Measurements from ENCODE around the gene ADAM33.

GRCh38 chr20:3632311-3633004 is 49.4 kb downstream of the ADAM33 start:
- TF ChIP-seq CTCF (IDR thresholded peaks at IDR 0.05; ENCODE audit: control extremely low read depth in 1 of 3, insufficient read depth in 1 of 3, low read depth in 1 of 3, low read length in 3 of 3) = peak in 1 of 3 experiments; percentile 18; a peak in 1 of 4 replicates
- no peak for TF ChIP-seq EZH2 (IDR thresholded peaks at IDR 0.05; ENCODE audit: low read depth, low read length, severe bottlenecking)
- TF ChIP-seq SAP30 (IDR thresholded peaks at IDR 0.05; ENCODE audit: insufficient read depth, insufficient replicate concordance, low read length) = no peak
- TF ChIP-seq ZNF274 (IDR thresholded peaks at IDR 0.05; ENCODE audit: borderline replicate concordance, extremely low read depth, low read length) = no peak
- TF ChIP-seq POLR2A (IDR thresholded peaks at IDR 0.05; ENCODE audit: control extremely low read depth in 1 of 2, low read depth in 2 of 2, low read length in 2 of 2) = no peak
- TF ChIP-seq YY1 (IDR thresholded peaks at IDR 0.05; ENCODE audit: low read depth, low read length) = no peak
- TF ChIP-seq USF2 (IDR thresholded peaks at IDR 0.05; ENCODE audit: low read length) = no peak
- no peak for TF ChIP-seq MAFK (IDR thresholded peaks at IDR 0.05; ENCODE audit: low read depth, low read length)
- TF ChIP-seq EP300 (IDR thresholded peaks at IDR 0.05; ENCODE audit: borderline replicate concordance in 1 of 2, low read depth in 2 of 2, low read length in 2 of 2) = no peak
- TF ChIP-seq ATF2 (IDR thresholded peaks at IDR 0.05; ENCODE audit: low read length) = no peak
- TF ChIP-seq RFX5 (IDR thresholded peaks at IDR 0.05; ENCODE audit: borderline replicate concordance, low read depth, low read length) = no peak

All from H1 (cell line).